ENCODE measurements around the gene ZNRF4. TPM values are rescaled to one million over a fixed set of nuclear protein-coding genes. Genes with fewer than 3 reads are reported as not detected.

ZNRF4 gene
- total RNA-seq, 1 experiment from 2014 or later, result not detected

- Histone ChIP-seq H3K27me3 (ENCODE audit: low read length) (no peaks in the 10 kb centered on the region), H3K9me2 (replicated peaks; ENCODE audit: insufficient read depth, low read length) (no peaks in the 10 kb centered on the region), H3K4me3 (ENCODE audit: low read length) (no peak overlapping the region), H3K9me3 (ENCODE audit: low read length) (no peaks in the 10 kb centered on the region), H2AFZ (ENCODE audit: low read length) (no peak overlapping the region), H3K79me2 (ENCODE audit: low read length) (no peaks in the 10 kb centered on the region), H4K20me1 (ENCODE audit: insufficient read depth, low read depth, low read length) (no peaks in the 10 kb centered on the region), H3K4me1 (ENCODE audit: low read length) (no peaks in the 10 kb centered on the region), H3K4me2 (ENCODE audit: low read depth, low read length, poor library complexity, severe bottlenecking) (no peak overlapping the region), H3K36me3 (ENCODE audit: insufficient read depth, low read length) (no peaks in the 10 kb centered on the region), H3K27ac (ENCODE audit: low read length) (no peak overlapping the region), H3K9ac (ENCODE audit: low read length) (no peak overlapping the region)
- no peak for DNase-seq
Observed at GRCh38 chr19:5423567-5424125, 31.6 kb upstream of the ZNRF4 start.

GRCh38 chr19:5424192-5424973 is 30.8 kb upstream of the ZNRF4 start:
- no peaks in the 10 kb centered on the region for H3K4me1 ChIP-seq (ENCODE audit: low read length)

GRCh38 chr19:5425260-5425659 is 30.0 kb upstream of the ZNRF4 start:
- no peak overlapping the region for H3K9ac ChIP-seq (ENCODE audit: low read length)

More at GRCh38 chr19:5424192-5424973, 30.8 kb upstream of the ZNRF4 start:
- no peaks in the 10 kb centered on the region for H3K79me2 ChIP-seq (ENCODE audit: low read length)
- H3K27ac ChIP-seq (ENCODE audit: low read length), result no peak overlapping the region
- H2AFZ ChIP-seq (ENCODE audit: low read length), result no peak overlapping the region
- H3K4me2 ChIP-seq (ENCODE audit: low read depth, low read length, poor library complexity, severe bottlenecking), result no peak overlapping the region
- no peaks in the 10 kb centered on the region for H4K20me1 ChIP-seq (ENCODE audit: insufficient read depth, low read depth, low read length)
- no peaks in the 10 kb centered on the region for H3K9me2 ChIP-seq (replicated peaks; ENCODE audit: insufficient read depth, low read length)
- H3K36me3 ChIP-seq (ENCODE audit: insufficient read depth, low read length), result no peaks in the 10 kb centered on the region
- H3K4me3 ChIP-seq (ENCODE audit: low read length), result no peak overlapping the region
- H3K27me3 ChIP-seq (ENCODE audit: low read length), result no peaks in the 10 kb centered on the region
- H3K9ac ChIP-seq (ENCODE audit: low read length), result no peak overlapping the region
- no peaks in the 10 kb centered on the region for H3K9me3 ChIP-seq (ENCODE audit: low read length)
- DNase-seq, result no peak

DNA sequence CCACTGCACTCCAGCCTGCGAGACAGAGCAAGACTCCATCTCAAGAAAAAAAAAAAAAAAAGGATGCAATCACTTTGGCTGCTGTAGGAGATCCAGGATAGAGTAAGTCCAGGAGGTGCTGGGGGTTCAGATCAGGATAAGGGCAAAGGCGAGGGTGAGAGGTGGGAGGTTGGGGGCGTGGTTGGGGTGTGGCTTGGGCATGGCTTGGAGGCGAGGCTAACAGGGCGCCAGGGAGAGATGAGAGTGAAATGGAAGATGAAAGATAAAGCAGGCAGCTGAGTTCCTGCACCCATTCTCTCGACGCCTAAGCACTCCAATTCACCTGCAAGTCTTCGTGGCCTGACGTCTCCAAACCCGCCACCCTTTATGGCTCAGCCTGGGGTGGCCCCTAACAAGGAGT is 25.0 kb upstream of the ZNRF4 start:
- no peaks in the 10 kb centered on the region for H3K79me2 ChIP-seq (ENCODE audit: low read length)
- DNase-seq, result no peak

More at GRCh38 chr19:5425260-5425659, 30.0 kb upstream of the ZNRF4 start:
- no peaks in the 10 kb centered on the region for H3K36me3 ChIP-seq (ENCODE audit: insufficient read depth, low read length)
- H3K9me3 ChIP-seq (ENCODE audit: low read length), result no peaks in the 10 kb centered on the region
- H3K4me2 ChIP-seq (ENCODE audit: low read depth, low read length, poor library complexity, severe bottlenecking), result no peak overlapping the region
- H4K20me1 ChIP-seq (ENCODE audit: insufficient read depth, low read depth, low read length), result no peaks in the 10 kb centered on the region
- DNase-seq, result no peak
- no peaks in the 10 kb centered on the region for H3K79me2 ChIP-seq (ENCODE audit: low read length)
- H3K9me2 ChIP-seq (replicated peaks; ENCODE audit: insufficient read depth, low read length), result no peaks in the 10 kb centered on the region
- H2AFZ ChIP-seq (ENCODE audit: low read length), result no peak overlapping the region
- H3K4me1 ChIP-seq (ENCODE audit: low read length), result no peaks in the 10 kb centered on the region
- H3K4me3 ChIP-seq (ENCODE audit: low read length), result no peak overlapping the region
- H3K27ac ChIP-seq (ENCODE audit: low read length), result no peak overlapping the region
- H3K27me3 ChIP-seq (ENCODE audit: low read length), result no peaks in the 10 kb centered on the region

DNA sequence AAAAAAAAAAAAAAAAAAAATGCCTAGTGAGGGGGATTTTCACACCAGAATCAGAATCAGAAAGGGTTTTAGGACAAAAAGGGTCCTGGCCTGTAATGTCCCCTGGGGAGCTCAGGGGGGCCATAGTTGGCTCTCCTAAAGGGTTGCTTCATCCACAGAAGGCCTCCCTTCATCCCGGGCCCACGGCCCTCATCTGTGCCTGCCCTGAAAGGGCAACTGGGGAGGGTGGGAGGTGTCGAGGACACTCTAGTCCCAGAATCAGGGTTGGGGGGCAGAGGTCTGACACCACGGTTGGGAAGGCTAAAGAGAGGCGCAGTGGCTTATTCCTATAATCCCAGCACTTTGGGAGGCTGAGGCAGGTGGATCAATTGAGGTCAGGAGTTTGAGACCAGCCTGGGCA is 22.5 kb upstream of the ZNRF4 start:
- no peak overlapping the region for H3K27ac ChIP-seq (ENCODE audit: low read length)
- no peaks in the 10 kb centered on the region for H3K9me3 ChIP-seq (ENCODE audit: low read length)
- H2AFZ ChIP-seq (ENCODE audit: low read length), result no peak overlapping the region
- H3K4me1 ChIP-seq (ENCODE audit: low read length), result peaks cover 3% of the 10 kb centered on the region; the same call in 1 of the 2 replicates
- no peak for DNase-seq
- no peak overlapping the region for H3K9ac ChIP-seq (ENCODE audit: low read length)
- H3K27me3 ChIP-seq (ENCODE audit: low read length), result no peaks in the 10 kb centered on the region
- no peaks in the 10 kb centered on the region for H3K79me2 ChIP-seq (ENCODE audit: low read length)
- no peak overlapping the region for H3K4me2 ChIP-seq (ENCODE audit: low read depth, low read length, poor library complexity, severe bottlenecking)
- no peak overlapping the region for H3K4me3 ChIP-seq (ENCODE audit: low read length)
- H3K36me3 ChIP-seq (ENCODE audit: insufficient read depth, low read length), result no peaks in the 10 kb centered on the region
- H3K9me2 ChIP-seq (replicated peaks; ENCODE audit: insufficient read depth, low read length), result no peaks in the 10 kb centered on the region
- no peaks in the 10 kb centered on the region for H4K20me1 ChIP-seq (ENCODE audit: insufficient read depth, low read depth, low read length)

More for the DNA sequence above, 25.0 kb upstream of the ZNRF4 start:
- Histone ChIP-seq H4K20me1 (ENCODE audit: insufficient read depth, low read depth, low read length) (no peaks in the 10 kb centered on the region), H3K9ac (ENCODE audit: low read length) (no peak overlapping the region), H3K27me3 (ENCODE audit: low read length) (no peaks in the 10 kb centered on the region), H3K4me3 (ENCODE audit: low read length) (no peak overlapping the region), H3K36me3 (ENCODE audit: insufficient read depth, low read length) (no peaks in the 10 kb centered on the region), H2AFZ (ENCODE audit: low read length) (no peak overlapping the region), H3K4me2 (ENCODE audit: low read depth, low read length, poor library complexity, severe bottlenecking) (no peak overlapping the region), H3K9me3 (ENCODE audit: low read length) (no peaks in the 10 kb centered on the region), H3K4me1 (ENCODE audit: low read length) (peaks cover 3% of the 10 kb centered on the region; the same call in 1 of the 2 replicates), H3K27ac (ENCODE audit: low read length) (no peak overlapping the region), H3K9me2 (replicated peaks; ENCODE audit: insufficient read depth, low read length) (no peaks in the 10 kb centered on the region)

- Histone ChIP-seq H3K36me3 (ENCODE audit: insufficient read depth, low read length) (no peaks in the 10 kb centered on the region), H3K9me2 (replicated peaks; ENCODE audit: insufficient read depth, low read length) (no peaks in the 10 kb centered on the region), H3K4me2 (ENCODE audit: low read depth, low read length, poor library complexity, severe bottlenecking) (no peak overlapping the region), H3K9me3 (ENCODE audit: low read length) (no peaks in the 10 kb centered on the region), H2AFZ (ENCODE audit: low read length) (no peak overlapping the region), H3K4me3 (ENCODE audit: low read length) (no peak overlapping the region), H3K79me2 (ENCODE audit: low read length) (no peaks in the 10 kb centered on the region), H3K9ac (ENCODE audit: low read length) (no peak overlapping the region), H3K4me1 (ENCODE audit: low read length) (peaks cover 3% of the 10 kb centered on the region; the same call in 1 of the 2 replicates), H4K20me1 (ENCODE audit: insufficient read depth, low read depth, low read length) (no peaks in the 10 kb centered on the region), H3K27me3 (ENCODE audit: low read length) (no peaks in the 10 kb centered on the region), H3K27ac (ENCODE audit: low read length) (no peak overlapping the region)
- DNase-seq, result peak; percentile 44
Observed at GRCh38 chr19:5434351-5434917, 20.8 kb upstream of the ZNRF4 start.

GRCh38 chr19:5434970-5435641 is 20.1 kb upstream of the ZNRF4 start:
- Histone ChIP-seq H2AFZ (ENCODE audit: low read length) (no peak overlapping the region), H3K9me2 (replicated peaks; ENCODE audit: insufficient read depth, low read length) (no peaks in the 10 kb centered on the region), H3K9ac (ENCODE audit: low read length) (no peak overlapping the region), H3K9me3 (ENCODE audit: low read length) (no peaks in the 10 kb centered on the region), H3K27ac (ENCODE audit: low read length) (no peak overlapping the region), H3K4me1 (ENCODE audit: low read length) (peaks cover 3% of the 10 kb centered on the region; the same call in 1 of the 2 replicates), H4K20me1 (ENCODE audit: insufficient read depth, low read depth, low read length) (no peaks in the 10 kb centered on the region), H3K4me3 (ENCODE audit: low read length) (no peak overlapping the region), H3K36me3 (ENCODE audit: insufficient read depth, low read length) (no peaks in the 10 kb centered on the region), H3K4me2 (ENCODE audit: low read depth, low read length, poor library complexity, severe bottlenecking) (no peak overlapping the region), H3K27me3 (ENCODE audit: low read length) (no peaks in the 10 kb centered on the region), H3K79me2 (ENCODE audit: low read length) (no peaks in the 10 kb centered on the region)
- no peak for DNase-seq

GRCh38 chr19:5435642-5436017 is 19.6 kb upstream of the ZNRF4 start:
- Histone ChIP-seq H3K27ac (ENCODE audit: low read length) (no peak overlapping the region), H2AFZ (ENCODE audit: low read length) (no peak overlapping the region), H3K4me1 (ENCODE audit: low read length) (peaks cover 3% of the 10 kb centered on the region; the same call in 1 of the 2 replicates), H3K79me2 (ENCODE audit: low read length) (no peaks in the 10 kb centered on the region), H4K20me1 (ENCODE audit: insufficient read depth, low read depth, low read length) (no peaks in the 10 kb centered on the region), H3K9me2 (replicated peaks; ENCODE audit: insufficient read depth, low read length) (no peaks in the 10 kb centered on the region), H3K4me2 (ENCODE audit: low read depth, low read length, poor library complexity, severe bottlenecking) (no peak overlapping the region), H3K9ac (ENCODE audit: low read length) (no peak overlapping the region), H3K9me3 (ENCODE audit: low read length) (no peaks in the 10 kb centered on the region), H3K36me3 (ENCODE audit: insufficient read depth, low read length) (no peaks in the 10 kb centered on the region), H3K27me3 (ENCODE audit: low read length) (no peaks in the 10 kb centered on the region), H3K4me3 (ENCODE audit: low read length) (no peak overlapping the region)
- DNase-seq, result no peak
